Hepatocyte (in vitro differentiated cells): Measurements from ENCODE around the gene RPS6KC1.

Experiments
- CTCF ChIP-seq: fragments of 200-600 bp; sonication (generic); IDR thresholded peaks from 2 replicates; pipeline ENCODE4 v1.5.1; 2016; ENCODE audit warnings: antibody characterized with exemption, mild to moderate bottlenecking; ENCODE audit not compliant: poor library complexity
- EZH2 ChIP-seq: fragments of 200-600 bp; sonication (generic); IDR thresholded peaks from 2 replicates; pipeline ENCODE4 v1.6.1; 2016; ENCODE audit warnings: antibody characterized with exemption, mild to moderate bottlenecking, borderline replicate concordance

GRCh38 chr1:213061263-213061662 lies 10.2 kb downstream of the RPS6KC1 start:
- TF ChIP-seq EZH2 (no peak), CTCF (no peak)
